ENCODE measurements around the gene GAL3ST2. TPM values are rescaled to one million over a fixed set of nuclear protein-coding genes. Genes with fewer than 3 reads are reported as not detected.
"Not testable (repeated sequence)": the region's sequence is repeated elsewhere in the genome, so short reads cannot be mapped to it uniquely, and the experiment has no call there.

Gene GAL3ST2
- total RNA-seq, 1 donor from 2014 or later = 1.2 TPM

DNA sequence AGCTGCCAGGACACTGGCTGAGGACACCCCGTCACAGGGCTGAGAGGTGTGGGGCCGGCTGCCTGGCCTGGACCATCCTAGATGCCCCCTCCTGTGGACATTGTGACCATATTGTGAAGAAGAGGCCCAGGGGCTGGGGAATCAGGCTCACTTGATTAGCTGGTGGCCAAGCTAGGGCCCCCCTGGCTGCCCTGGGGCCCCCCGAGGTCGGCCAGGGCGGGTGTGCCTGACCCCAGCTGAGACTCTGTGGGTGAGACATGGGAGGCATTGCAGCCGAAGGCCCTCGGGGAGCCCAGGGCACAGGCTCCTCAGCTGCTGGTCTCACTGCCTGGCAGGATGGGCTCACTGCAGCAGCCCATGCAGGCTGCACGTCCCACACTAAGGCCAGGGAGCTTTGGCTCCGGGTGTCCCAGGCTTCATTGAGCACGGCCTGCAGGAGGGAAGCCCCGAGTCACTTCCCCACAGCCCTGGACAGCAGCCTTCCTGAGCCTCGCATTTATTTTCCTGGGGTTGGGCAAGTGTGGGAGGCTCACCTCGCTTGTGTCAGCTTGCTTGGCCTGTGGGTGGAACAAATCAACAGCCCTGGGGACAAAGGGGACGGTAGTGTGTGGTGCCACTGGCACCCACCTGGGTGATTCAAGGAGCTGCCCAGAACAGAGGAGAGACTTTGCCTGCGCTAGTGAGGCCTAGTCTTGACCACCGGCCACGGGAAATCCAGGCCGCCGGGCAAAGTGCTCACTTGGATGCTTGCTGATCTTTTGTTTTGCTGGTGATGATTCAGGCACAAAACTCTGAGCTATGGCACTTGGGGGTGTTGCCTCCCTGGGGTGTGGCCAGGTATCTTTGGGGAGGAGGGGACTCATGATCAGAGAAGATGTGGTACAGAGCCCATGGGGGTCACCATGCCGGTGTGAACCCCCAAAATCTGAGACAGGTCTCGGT lies 1.3 kb downstream of the GAL3ST2 start:
- no peaks in the 10 kb centered on the region for H3K36me3 Mint-ChIP-seq (ENCODE audit: low read depth)
- no peak overlapping the region for H3K27ac Mint-ChIP-seq
- intact Hi-C loops (cut with micrococcal nuclease) = no loop called here
- H3K27me3 Mint-ChIP-seq = no peaks in the 10 kb centered on the region
- no peaks in the 10 kb centered on the region for H3K9me3 Mint-ChIP-seq
- H3K4me1 Mint-ChIP-seq = peaks cover 4% of the 10 kb centered on the region
- DNase-seq = no peak
- no peak overlapping the region for H3K4me3 Mint-ChIP-seq

DNA sequence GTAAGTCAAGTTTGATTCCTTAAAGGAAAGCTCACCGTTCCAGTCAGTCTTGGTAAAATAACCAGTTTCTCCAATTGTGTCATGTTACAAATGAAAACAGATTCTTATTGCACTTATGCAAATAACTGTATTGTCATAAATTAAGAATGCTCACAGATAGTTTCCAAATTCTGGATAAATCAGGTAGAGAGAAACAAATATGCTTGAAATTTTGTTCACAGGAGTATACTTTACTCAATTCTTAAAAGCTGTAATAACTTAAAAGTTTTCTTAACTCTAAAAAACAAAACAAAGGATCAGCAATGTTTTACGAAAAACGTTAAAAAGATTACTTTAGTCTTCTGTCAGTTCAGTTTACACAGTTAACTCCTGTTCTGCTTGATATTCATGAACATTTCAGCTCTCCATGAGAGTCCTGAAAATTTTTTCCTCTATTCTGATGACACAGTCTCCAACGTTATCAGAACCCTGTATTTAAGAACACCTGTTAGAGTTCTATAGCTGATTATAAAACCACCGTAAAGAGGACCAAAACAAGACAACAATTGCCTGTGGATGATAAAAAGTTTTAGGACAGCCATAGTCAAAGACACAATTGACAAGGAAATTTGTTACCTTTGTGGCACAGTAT lies 4.4 kb downstream of the GAL3ST2 start:
- Mint-ChIP-seq H3K27me3 (no peaks in the 10 kb centered on the region), H3K27ac (no peak overlapping the region), H3K9me3 (peaks cover 5% of the 10 kb centered on the region), H3K4me1 (peaks cover 4% of the 10 kb centered on the region), H3K36me3 (ENCODE audit: low read depth) (no peaks in the 10 kb centered on the region), H3K4me3 (no peak overlapping the region)
- DNase-seq = no peak
- intact Hi-C loops (cut with micrococcal nuclease) = no loop called here

DNA sequence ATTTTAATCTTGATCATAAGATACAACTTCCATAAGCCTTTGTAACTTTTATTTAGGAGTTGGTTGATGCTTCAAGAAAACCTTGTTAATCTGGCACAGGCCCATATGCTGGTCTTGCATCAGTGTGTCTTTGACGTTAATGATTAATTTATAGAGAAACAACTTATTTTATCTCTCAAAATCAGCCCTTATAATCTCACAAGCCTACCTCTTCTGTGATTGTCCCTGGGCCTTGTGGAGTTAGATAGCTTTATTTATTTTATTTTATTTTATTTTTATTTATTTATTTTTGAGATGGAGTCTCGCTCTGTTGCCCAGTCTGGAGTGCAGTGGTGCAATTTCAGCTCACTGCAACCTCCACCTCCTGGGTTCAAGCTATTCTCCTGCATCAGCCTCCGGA lies 5.4 kb downstream of the GAL3ST2 start:
- H3K9me3 Mint-ChIP-seq; H3K27me3 Mint-ChIP-seq; H3K4me1 Mint-ChIP-seq; intact Hi-C loops (cut with micrococcal nuclease); DNase-seq; H3K36me3 Mint-ChIP-seq (ENCODE audit: low read depth); H3K4me3 Mint-ChIP-seq; H3K27ac Mint-ChIP-seq: not testable (repeated sequence)

DNA sequence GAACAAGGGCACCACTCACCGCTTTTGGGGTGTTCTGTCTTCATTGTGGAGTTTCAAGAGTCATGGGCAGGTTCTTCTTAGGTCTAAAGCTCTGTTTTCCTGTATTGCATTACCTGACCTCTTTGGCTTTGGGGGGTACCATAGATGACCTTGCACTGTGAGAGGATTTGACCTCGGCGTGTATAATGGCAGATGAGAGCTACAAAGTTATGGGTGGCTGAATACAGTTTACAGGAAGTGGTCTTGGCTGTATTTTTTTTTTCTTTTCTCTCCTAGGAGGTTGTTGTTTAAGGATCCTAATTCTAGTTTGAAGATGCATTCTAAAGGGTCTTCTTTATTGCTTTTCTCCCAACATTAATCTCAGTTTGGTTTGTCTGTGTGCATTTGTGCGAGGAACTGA lies 11.5 kb downstream of the GAL3ST2 start:
- Mint-ChIP-seq H3K9me3 (peaks cover 32% of the 10 kb centered on the region), H3K4me3 (no peak overlapping the region), H3K36me3 (ENCODE audit: low read depth) (no peaks in the 10 kb centered on the region), H3K27ac (peak overlapping the region; percentile 81), H3K4me1 (peaks cover 12% of the 10 kb centered on the region), H3K27me3 (peaks cover 6% of the 10 kb centered on the region)
- intact Hi-C loops (cut with micrococcal nuclease) = loop anchor here (2.0 kb wide), 1 partner anchor 17 kb away; no protein-coding TSS in a partner anchor
- DNase-seq = no peak

DNA sequence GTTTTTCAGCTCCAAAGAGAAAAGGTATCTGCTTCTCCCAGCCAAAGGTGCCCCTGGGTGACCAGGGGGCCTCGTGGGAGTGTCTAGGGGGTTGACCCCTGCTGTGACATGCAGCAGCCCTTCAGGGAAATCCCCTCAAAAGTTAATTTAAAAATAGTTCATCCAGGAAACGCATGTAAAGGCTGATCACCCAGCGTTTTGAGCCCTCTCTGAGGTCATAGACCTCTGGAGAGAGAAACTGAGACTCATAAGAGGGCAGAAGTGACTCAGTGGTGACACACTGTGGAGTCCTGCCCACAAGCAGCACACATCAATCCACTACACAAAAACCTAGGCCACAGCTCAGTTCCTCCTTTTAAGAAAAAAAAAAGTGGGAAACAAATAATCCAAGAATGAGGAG lies 11.9 kb downstream of the GAL3ST2 start:
- peaks cover 6% of the 10 kb centered on the region for H3K27me3 Mint-ChIP-seq
- peaks cover 12% of the 10 kb centered on the region for H3K4me1 Mint-ChIP-seq
- H3K9me3 Mint-ChIP-seq = peaks cover 36% of the 10 kb centered on the region
- no peak overlapping the region for H3K4me3 Mint-ChIP-seq
- no peaks in the 10 kb centered on the region for H3K36me3 Mint-ChIP-seq (ENCODE audit: low read depth)
- intact Hi-C loops (cut with micrococcal nuclease) = loop anchor here (2.0 kb wide), 1 partner anchor 16 kb away; no protein-coding TSS in a partner anchor
- peak overlapping the region; percentile 81 for H3K27ac Mint-ChIP-seq
- DNase-seq = peak; percentile 67

DNA sequence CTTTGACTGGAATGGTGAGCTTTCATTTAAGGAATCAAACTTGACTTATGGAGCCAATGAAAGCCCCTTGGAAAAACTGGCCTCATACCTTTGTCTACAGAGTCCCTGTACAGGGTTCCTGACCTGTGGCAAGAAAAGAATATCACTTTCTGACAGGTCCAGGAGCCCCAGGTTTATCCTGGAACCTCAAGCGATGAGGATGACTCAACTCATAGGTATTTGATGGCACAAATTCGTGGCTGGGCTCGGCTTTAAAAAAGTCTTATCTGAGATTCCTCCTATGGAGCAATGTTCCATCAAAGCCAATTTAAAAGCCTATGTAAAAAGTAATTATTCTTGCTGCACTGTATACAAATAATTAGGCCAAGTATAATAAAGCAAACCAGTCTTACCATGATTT lies 14.8 kb downstream of the GAL3ST2 start:
- H3K27me3 Mint-ChIP-seq; H3K27ac Mint-ChIP-seq; DNase-seq; H3K4me3 Mint-ChIP-seq; H3K36me3 Mint-ChIP-seq (ENCODE audit: low read depth); intact Hi-C loops (cut with micrococcal nuclease): not testable (repeated sequence)
- H3K9me3 Mint-ChIP-seq = peaks cover 33% of the 10 kb centered on the region
- H3K4me1 Mint-ChIP-seq = peaks cover 12% of the 10 kb centered on the region

DNA sequence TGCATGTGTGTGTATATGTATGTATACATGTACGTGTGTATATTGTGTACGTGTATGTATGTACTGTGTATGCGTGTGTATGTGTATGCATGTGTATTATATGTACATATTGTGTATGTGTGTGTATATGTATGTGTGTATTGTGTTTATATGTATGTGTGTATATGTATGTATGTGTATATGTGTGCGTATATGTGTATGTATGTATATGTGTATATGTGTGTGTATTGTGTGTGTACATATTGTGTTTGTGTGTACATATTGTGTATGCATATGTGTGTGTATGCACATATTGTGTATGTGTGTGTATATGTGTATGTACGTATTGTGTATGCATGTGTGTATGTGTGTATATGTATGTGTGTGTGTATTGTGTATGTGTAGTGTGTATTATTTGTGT lies 16.8 kb downstream of the GAL3ST2 start:
- H3K36me3 Mint-ChIP-seq (ENCODE audit: low read depth) = no peaks in the 10 kb centered on the region
- H3K4me3 Mint-ChIP-seq = no peak overlapping the region
- no peak for DNase-seq
- H3K27ac Mint-ChIP-seq = no peak overlapping the region
- H3K4me1 Mint-ChIP-seq = peaks cover 7% of the 10 kb centered on the region
- intact Hi-C loops (cut with micrococcal nuclease) = no loop called here
- peaks cover 6% of the 10 kb centered on the region for H3K27me3 Mint-ChIP-seq
- H3K9me3 Mint-ChIP-seq = peaks cover 27% of the 10 kb centered on the region

DNA sequence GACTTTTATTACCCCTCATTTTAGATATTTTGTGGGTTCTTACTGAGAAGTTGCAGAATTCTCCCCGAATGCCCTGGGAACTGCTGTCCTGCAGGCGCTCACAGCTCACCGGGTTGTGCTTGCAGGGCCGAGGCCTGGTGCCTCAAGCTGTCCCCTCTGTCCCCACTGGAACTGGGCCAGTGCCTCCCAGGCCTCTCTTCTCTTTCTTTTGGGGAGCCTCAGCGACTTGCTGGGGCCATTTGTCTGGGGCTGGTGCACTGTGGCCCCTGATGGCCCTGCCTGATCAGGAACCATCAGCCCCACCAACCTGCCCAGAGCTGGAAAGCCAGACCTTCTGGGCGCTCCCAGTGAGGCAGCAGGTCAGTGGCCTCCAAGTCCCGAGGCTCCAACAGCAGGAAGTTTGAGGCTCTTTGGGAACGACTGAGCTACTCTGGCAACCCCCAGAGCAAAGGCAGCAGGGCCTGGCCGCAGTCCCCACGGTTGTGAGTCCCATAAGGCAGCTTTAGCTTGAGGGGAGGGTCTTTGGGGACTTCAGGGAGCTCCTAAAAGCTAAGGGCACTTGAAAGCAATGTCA lies 17.7 kb downstream of the GAL3ST2 start:
- Mint-ChIP-seq H3K36me3 (ENCODE audit: low read depth) (no peaks in the 10 kb centered on the region), H3K4me1 (no peaks in the 10 kb centered on the region), H3K27ac (no peak overlapping the region), H3K4me3 (no peak overlapping the region), H3K27me3 (peaks cover 6% of the 10 kb centered on the region), H3K9me3 (peaks cover 21% of the 10 kb centered on the region)
- DNase-seq = peak; percentile 49
- intact Hi-C loops (cut with micrococcal nuclease) = no loop called here

DNA sequence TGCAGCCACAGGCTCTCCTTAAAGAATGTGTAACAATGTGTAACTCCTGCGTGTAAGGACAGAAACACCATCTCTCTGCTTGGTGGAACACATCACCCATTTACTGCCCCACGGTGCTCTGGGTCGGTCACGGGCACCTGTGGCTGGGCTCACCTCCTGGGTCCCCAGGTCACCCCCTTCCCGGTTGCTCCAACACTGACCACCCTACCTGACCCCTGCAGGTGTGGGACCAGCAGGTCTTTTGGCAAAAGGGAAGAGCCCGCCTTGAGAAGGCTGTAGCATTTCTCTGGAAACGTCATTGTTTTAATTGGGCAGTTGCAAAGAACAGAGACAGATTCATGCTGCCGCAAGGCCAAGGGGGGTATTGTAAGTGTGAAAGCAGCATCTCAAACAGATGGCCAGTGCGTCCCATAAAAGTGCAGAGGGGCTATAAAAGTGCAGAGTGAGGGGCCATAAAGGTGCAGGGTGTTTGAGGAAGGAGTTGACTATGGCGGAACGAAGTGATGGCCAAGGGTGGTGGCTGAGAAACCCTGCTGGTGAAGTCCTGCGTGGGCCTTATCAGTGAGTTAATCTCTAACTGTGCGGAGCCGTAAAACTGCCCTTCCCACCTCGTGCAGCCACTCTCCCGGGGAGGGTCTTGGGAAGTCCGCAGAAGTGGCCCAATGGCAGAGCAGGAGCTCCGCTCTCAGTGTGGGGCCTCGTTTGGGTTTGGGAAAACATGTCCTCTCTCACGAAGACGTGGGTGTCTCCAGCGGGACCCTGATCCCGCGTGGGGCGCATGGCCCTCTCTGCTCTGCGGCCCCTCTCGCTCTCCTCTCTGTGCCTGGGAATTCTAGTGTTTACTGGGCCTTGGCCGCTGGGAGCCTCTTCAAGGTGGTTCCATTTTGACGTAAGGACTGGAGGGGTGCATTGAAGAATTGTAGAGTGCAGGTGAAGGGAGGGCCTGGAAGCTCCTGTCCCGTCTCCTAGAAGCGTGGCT lies 18.7 kb downstream of the GAL3ST2 start:
- peaks cover 6% of the 10 kb centered on the region for H3K27me3 Mint-ChIP-seq
- peaks cover 17% of the 10 kb centered on the region for H3K9me3 Mint-ChIP-seq
- H3K36me3 Mint-ChIP-seq (ENCODE audit: low read depth) = no peaks in the 10 kb centered on the region
- intact Hi-C loops (cut with micrococcal nuclease) = no loop called here
- no peak overlapping the region for H3K27ac Mint-ChIP-seq
- peak; percentile 51 for DNase-seq
- H3K4me3 Mint-ChIP-seq = no peak overlapping the region
- no peaks in the 10 kb centered on the region for H3K4me1 Mint-ChIP-seq

DNA sequence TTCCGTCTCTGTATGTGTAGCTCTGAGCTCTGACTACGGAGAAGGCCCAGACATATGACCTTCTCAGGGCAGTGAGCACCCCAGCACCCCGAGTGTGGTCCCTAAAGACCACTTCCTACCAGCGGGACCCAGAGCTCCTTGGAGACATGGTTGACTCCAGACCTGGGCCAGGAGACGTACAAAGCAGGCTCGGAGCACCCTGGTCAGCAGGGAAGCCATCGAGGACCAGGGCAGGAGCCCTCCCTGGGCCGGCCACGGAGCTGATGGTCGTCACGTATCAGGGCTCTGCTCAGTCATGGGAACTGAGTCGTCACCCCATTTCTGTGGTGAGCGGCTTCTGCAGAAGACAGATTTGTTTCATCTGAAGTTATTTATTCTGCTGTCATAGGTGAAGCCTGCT lies 19.6 kb downstream of the GAL3ST2 start:
- Mint-ChIP-seq H3K4me3 (no peak overlapping the region), H3K27me3 (no peaks in the 10 kb centered on the region), H3K9me3 (peaks cover 9% of the 10 kb centered on the region), H3K36me3 (ENCODE audit: low read depth) (no peaks in the 10 kb centered on the region), H3K4me1 (no peaks in the 10 kb centered on the region), H3K27ac (no peak overlapping the region)
- intact Hi-C loops (cut with micrococcal nuclease) = no loop called here
- peak; percentile 48 for DNase-seq

DNA sequence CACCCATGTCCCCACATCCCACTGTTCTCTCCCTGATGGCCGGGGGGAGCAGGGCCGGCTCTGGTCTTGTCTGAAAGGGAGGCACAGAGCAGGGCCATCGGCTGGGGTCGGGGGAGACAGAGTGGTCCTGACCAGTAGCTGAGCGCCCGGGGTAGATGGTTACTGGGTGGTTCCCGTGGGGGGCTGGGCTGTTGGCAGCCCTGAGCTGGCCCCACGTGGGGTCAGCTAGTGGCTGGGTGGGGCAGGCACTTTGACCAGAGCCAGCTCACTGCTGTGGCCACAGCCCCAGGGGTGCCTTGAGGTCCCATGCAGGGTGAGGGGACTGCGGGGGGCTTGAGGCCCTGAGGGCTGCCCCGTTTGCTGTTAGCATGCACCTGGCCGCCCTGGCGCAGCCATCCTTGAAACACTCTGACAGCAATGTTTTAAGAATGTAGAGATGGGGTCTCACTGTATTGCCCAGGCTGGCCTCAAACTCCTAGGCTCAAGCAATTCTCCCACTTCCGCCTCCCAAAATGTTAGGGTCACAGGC lies 20.1 kb downstream of the GAL3ST2 start:
- H3K9me3 Mint-ChIP-seq = peaks cover 9% of the 10 kb centered on the region
- no peaks in the 10 kb centered on the region for H3K27me3 Mint-ChIP-seq
- H3K4me1 Mint-ChIP-seq = no peaks in the 10 kb centered on the region
- intact Hi-C loops (cut with micrococcal nuclease) = no loop called here
- peak; percentile 48 for DNase-seq
- H3K27ac Mint-ChIP-seq = no peak overlapping the region
- H3K36me3 Mint-ChIP-seq (ENCODE audit: low read depth) = no peaks in the 10 kb centered on the region
- no peak overlapping the region for H3K4me3 Mint-ChIP-seq

DNA sequence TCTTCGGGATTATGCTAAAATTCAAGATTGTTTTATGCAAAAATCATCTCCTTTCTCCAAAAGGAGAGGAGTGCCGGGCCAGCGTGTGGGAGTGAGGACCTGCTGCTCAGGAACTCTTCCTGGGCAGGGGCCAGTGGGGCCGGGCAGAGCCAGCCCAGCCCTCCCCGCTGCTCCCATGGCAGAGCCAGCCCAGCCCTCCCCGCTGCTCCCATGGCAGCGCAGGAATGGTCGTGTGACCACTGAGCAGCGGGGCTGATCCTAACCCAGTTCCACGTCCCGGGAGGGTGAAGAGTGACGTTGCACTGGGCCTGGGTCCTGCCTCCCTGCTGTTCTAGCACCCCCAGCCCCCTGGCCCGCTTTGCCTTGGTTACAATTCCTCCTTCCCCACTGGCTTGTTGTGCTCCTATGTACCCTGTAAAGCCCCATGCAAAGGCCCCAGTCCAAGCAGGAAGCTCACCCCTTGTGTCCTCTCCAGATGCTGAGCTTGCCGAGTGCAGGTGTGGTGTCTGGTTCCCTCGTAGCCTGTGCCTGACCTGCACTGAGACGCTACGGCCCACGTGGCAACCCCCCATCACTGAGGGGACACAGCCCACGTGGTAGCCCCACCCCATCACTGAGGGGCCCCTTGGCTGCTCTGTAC lies 20.9 kb downstream of the GAL3ST2 start:
- Mint-ChIP-seq H3K4me3 (no peak overlapping the region), H3K27me3 (no peaks in the 10 kb centered on the region), H3K4me1 (no peaks in the 10 kb centered on the region), H3K36me3 (ENCODE audit: low read depth) (no peaks in the 10 kb centered on the region), H3K9me3 (peaks cover 9% of the 10 kb centered on the region), H3K27ac (no peak overlapping the region)
- DNase-seq = peak; percentile 53
- intact Hi-C loops (cut with micrococcal nuclease) = no loop called here
